Skin of body (tissue), 2 donors: ENCODE results near the gene IGSF8. TPM values are rescaled to one million over a fixed set of nuclear protein-coding genes. Genes with fewer than 3 reads are reported as not detected.
"Not testable (repeated sequence)": the region's sequence is repeated elsewhere in the genome, so short reads cannot be mapped to it uniquely, and the experiment has no call there.

ENCODE experiments used
- DNase-seq: peaks from one replicate; lab custom pipeline; 2025; lab: John Stamatoyannopoulos, UW
- total RNA-seq: library from RNA; depleted of rRNA; stranded (reverse); fragments of >200 nt; gene quantifications from one replicate; pipeline ENCODE4 v1.2.3, GENCODE V29; 2014

Gene IGSF8
- total RNA-seq, 1 donor from 2014 or later: 11.9 TPM

- no peak for DNase-seq
These were observed 30.2 kb downstream of the IGSF8 start for GRCh38 chr1:160068225-160068624.

- no peak for DNase-seq
These were observed 31.3 kb downstream of the IGSF8 start for GRCh38 chr1:160066829-160067745.

DNA sequence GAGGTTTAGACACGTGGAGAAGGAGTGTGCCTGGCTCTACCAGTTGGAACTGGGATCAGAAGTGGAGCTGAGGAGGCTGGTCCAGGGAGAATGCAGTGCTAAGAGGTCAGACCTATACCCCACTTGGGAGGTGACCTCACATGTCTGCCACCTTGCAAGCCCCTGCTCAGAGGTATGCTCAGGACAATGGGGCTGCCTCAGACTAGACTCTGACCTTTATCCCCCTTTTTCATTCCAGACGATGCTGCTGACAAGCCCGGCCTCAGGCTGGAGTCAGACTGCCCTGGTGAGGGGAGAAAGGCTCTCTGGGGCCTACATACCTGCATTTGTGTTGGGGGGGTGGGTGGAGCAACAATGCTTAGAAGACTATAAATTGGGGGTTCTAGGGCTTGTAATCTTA, 33.7 kb downstream of the IGSF8 start:
- DNase-seq: no peak

DNA sequence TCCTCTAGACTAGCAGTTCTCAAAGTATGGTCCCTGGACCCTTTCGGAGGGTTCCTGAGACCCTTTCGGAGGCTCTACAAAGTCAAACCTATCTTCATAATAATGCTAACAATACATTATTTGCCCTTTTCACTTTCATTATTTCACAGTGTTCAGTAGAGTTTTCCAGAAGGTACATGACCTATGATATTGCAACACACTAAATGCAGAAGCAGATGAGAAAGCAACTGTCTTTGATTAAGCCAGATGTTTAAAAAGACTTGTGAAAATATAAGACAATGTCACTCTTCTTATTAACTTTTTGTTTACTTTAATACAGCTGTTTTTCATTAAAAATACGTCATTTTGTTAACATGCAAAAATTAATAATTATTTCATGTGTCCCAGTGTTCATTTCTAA, 34.3 kb downstream of the IGSF8 start:
- DNase-seq: peak; percentile 68

DNA sequence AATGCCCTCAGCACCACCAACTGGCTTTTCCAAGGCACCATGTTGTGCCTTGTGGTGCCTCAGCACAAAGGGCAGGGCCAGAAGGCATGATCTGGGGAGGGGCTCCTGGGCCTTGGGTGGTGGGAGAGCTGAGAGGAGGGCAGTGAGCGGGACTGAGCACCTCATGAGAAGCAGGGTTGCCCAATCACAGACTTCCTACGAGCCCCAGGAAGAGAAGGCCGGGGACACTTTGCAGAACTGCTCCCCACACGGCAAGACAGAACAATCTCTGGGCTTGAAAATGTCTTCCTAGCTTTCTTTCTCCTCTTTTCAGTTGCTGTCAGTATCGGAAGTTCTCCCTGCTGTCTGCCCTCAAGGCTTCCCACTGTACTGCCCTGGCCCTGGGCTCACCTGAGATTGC, 35.2 kb downstream of the IGSF8 start:
- DNase-seq: no peak

DNA sequence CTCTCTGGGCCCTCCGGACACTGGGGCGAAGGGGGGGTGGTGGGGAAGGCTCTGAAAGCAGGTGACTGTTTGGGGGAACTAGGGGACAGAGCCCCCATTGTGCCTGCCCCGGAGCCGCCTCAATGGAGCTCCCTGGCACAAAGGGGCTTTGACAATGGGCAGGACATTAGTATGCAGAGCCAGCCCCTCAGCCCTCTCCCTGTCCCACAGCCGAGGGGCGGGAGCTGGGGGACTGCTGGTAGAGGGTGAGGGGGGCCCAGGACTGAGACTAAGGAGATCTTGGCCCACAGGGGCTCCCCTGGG, 36.2 kb downstream of the IGSF8 start:
- no peak for DNase-seq

GRCh38 chr1:160061369-160062229, 36.8 kb downstream of the IGSF8 start:
- no peak for DNase-seq

GRCh38 chr1:160058087-160058486, 40.3 kb downstream of the IGSF8 start:
- DNase-seq: no peak

GRCh38 chr1:160056648-160057169, 41.7 kb downstream of the IGSF8 start:
- DNase-seq: no peak

GRCh38 chr1:160053548-160054365, 44.7 kb downstream of the IGSF8 start:
- no peak for DNase-seq

DNA sequence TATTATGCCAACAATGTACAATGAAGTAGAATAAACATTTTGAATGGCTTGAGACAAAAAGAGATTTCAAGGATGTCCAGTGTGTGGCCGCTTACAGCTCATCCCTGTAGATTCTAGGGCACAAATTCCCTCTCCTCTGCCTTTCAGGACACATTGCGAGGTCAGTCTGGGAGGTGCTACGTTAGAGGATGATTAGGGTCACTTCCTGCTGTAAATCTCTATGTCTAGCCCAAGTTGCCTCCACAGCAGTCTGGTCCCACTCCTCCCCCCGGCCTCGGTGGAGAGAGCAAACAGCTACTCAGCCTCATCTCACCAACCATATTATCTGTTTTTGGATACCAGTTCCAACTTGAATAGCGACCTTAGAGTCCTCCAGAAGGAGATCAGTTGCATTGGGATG, 45.5 kb downstream of the IGSF8 start:
- DNase-seq: no peak

DNA sequence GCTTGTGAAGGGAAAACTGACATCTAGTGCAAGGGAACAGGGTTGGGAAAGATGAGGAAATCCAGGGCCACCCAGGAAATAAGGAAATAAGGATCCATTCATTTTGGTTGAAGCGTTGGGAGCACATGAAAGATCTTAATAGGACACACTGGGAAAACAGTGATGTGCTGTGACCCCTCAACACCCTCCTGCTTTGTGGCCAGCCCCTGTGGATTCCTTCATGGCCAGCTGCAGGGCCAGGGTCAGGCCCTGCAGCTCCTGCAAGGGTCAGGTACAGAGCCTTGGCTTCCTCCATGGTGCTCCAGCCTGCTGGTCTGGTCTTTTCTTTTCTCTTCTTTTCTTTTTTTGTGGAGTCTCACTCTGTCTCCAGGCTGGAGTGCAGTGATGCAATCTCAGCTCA, 47.8 kb downstream of the IGSF8 start:
- DNase-seq: no peak

GRCh38 chr1:160050182-160050581, 48.2 kb downstream of the IGSF8 start:
- not testable (repeated sequence) for DNase-seq

DNA sequence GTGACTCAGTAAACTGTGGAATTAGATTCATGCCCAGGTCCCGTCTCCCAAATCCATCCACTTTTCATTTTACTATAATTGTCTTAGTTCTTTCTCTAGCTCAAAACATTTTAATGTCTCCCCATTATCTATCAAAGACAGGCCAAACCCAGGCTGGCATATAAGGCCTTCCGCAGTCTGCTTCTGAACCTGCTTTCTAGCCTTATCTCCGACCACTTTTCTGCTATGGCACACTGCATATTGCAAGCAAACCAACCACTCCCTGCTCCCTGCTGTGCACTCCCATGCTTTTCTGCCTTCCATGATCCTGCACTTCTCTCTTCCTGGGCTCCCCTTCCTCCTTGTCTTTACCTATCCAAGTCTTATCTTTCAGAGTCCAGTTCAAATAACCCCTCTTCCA, 49.3 kb downstream of the IGSF8 start:
- DNase-seq: no peak

GRCh38 chr1:160048335-160048734, 50.1 kb downstream of the IGSF8 start:
- DNase-seq: no peak

DNA sequence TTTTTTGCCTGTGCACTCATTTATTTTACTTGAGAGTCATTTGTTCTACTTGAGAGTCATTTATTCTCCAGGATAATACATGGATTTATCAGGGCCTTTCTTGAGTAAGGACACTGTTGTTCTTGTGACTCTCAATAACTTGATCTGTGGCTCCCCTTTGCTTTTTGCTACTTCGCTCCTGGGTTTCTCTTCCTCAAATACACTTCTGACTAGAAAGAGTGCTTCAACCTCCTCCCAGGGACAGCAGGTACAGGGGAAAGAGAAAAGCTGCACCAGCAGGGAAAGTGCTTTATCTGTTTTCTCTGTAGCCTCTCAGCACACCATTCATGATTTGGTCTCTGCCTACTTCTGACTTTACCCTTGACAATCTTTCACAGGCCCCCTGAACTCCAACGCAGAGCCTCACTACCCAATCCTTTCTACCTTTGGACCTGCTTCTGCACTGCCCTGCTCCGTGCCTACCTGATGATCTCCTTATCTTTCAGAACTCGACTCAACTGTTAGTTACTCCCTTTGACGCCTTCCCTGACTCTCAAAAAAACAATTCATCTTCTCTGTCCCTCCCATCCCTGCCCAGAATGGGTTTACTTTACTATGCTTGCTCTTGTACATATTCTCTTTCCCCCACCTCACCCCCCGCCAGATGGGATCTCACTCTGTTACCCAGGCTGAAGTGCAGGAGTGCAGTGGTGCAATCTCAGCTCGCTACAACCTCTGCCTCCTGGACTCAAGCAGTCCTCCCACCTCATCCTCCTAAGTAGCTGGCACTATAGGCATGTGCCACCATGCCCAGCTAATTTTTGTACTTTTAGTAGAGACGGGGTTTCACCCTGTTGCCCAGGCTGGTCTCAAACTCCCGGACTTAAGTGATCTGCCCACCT, 51.1 kb downstream of the IGSF8 start:
- no peak for DNase-seq

GRCh38 chr1:160046494-160047110, 51.8 kb downstream of the IGSF8 start:
- no peak for DNase-seq

- no peak for DNase-seq
These were observed 52.8 kb downstream of the IGSF8 start for GRCh38 chr1:160045653-160046052.

- no peak for DNase-seq
These were observed 54.9 kb downstream of the IGSF8 start for GRCh38 chr1:160043543-160043942.
